Right cardiac atrium (tissue), 5 donors: ENCODE measurements around the gene FERMT1. TPM values are rescaled to one million over a fixed set of nuclear protein-coding genes. Genes with fewer than 3 reads are reported as not detected.

ENCODE experiments used
- ATAC-seq, 2 donors: fragments of 200-7000 bp; cut with Tn5 transposase; one replicate each; pipeline versions ENCODE4 v1.8.0 to v1.9.1; 2020; ENCODE audit warnings: moderate library complexity in 2 of 2, mild to moderate bottlenecking in 1 of 2
- DNase-seq, 3 donors: peaks; one replicate each; pipeline ENCODE4 v3.0.0-alpha.2; 2020
- H3K27ac ChIP-seq: one replicate; pipeline ENCODE4 v1.5.1; 2013; ENCODE audit warnings: mild to moderate bottlenecking, low read length, control low read depth, moderate library complexity
- H3K27me3 ChIP-seq: one replicate; pipeline ENCODE4 v1.6.1; 2013; ENCODE audit not compliant: control insufficient read depth, insufficient read depth
- H3K4me1 ChIP-seq: one replicate; pipeline ENCODE4 v1.6.1; 2013; ENCODE audit warnings: low read length; ENCODE audit not compliant: control insufficient read depth, insufficient read depth
- H3K4me3 ChIP-seq: one replicate; pipeline ENCODE4 v1.5.1; 2013; ENCODE audit warnings: low read length, control low read depth
- H3K9me3 ChIP-seq: one replicate; pipeline ENCODE4 v1.6.1; 2013; ENCODE audit warnings: low read length; ENCODE audit not compliant: control insufficient read depth
- WGBS: extraction: QIAGEN DNeasy Blood & Tissue Kit; methylation state at CpG from one replicate; pipeline ENCODE4 v1.1.7; 2013; 5-methylcytosine and 5-hydroxymethylcytosine counted together
- intact Hi-C, 4 donors: fragments of 100-400 bp; cut with DNase I; formaldehyde crosslinking; loops; one replicate each; pipeline versions ENCODE4 v1.11.0 to v1.14.0; 2022 to 2023
- long read RNA-seq, 4 donors: library from polyadenylated mRNA; unstranded; transcript quantifications; one replicate each; pipeline ENCODE4 v2.0.0, GENCODE V29; 2020 to 2021
- polyA plus RNA-seq: library from polyadenylated mRNA; stranded (reverse); fragments of 200-250 nt; gene quantifications from one replicate; pipeline ENCODE4 v1.2.3, GENCODE V29; 2013
- total RNA-seq, 4 donors: library from RNA; stranded (reverse); fragmentation: NEBNext Ultra II Directional; extraction: Animal tissue kit (Norgen Biotek cat#: 25700); gene quantifications; one replicate each; pipeline ENCODE4 v1.2.1, GENCODE V29; 2021
- donor health status: healthy with polysubstance abuse.
- donor health status: DM: no; HTN: yes; CAD: no.
- donor health status: DM: no; HTN: no; CAD: no.
- donor health status: DM: no; HTN: yes; CAD: no; lungs with severe emphysema.
- donor health status: DM: yes; HTN: yes; CAD: no.

FERMT1 gene, protein sequence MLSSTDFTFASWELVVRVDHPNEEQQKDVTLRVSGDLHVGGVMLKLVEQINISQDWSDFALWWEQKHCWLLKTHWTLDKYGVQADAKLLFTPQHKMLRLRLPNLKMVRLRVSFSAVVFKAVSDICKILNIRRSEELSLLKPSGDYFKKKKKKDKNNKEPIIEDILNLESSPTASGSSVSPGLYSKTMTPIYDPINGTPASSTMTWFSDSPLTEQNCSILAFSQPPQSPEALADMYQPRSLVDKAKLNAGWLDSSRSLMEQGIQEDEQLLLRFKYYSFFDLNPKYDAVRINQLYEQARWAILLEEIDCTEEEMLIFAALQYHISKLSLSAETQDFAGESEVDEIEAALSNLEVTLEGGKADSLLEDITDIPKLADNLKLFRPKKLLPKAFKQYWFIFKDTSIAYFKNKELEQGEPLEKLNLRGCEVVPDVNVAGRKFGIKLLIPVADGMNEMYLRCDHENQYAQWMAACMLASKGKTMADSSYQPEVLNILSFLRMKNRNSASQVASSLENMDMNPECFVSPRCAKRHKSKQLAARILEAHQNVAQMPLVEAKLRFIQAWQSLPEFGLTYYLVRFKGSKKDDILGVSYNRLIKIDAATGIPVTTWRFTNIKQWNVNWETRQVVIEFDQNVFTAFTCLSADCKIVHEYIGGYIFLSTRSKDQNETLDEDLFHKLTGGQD
- total RNA-seq (1 to 10 TPM; 1.7 to 2.9 (median 2.1) TPM), polyA plus RNA-seq (0.54 TPM)
- long read RNA-seq, donor 1, partial matches to known transcripts, result 3 of 4 reads
- long read RNA-seq, donor 1, other reads (novel, unspliced or antisense), result 1 of 4 reads
- long read RNA-seq, donor 2, result 0 reads
- long read RNA-seq, donor 3, result 0 reads
- long read RNA-seq, donor 4, result 0 reads

DNA sequence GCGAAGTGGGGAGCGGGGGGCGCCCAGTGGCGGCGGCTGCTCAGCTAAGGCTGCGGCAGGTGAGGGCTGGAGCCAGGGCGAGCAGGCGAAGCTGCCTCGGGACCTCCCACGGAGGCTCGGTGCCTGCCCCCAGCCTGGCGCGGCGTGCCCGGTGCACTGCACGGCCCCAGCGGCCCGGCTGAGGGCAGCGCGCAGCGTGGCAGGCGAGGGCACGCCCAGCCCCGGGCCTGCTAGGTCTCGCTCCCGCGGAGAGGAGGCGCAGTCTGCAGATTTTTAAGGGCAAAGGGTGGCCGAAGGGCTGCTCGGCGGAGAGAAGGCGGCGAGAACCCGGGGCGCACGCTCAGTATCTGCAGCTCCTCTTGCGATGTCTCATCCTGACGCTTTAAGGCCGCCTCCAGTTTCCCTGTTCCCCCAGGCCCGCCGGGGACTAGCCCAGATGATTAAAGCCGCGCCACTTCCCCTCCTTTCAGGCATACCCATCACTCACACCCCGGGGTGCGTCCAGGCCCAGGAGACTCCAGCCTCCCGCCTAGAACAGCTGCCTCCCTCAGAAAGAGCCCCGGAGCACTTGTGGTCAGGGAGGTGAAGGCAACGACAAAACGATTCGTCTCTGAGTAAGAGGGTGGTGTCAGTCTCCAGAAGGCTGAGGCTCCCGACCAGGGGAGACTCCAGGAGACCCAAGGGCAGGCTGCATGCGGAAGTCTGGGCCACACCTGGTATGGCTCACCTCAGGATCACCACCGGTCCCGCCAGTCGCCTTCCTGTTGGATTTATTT, at the start of gene FERMT1:
FERMT1 (minus strand) TSS at position 158 of the 776 bp plus-strand sequence. CDS start 3,476 bp downstream, outside the sequence.
- H3K27ac ChIP-seq, result no peak within 1 kb of the TSS
- peak; percentile 94 for ATAC-seq
- no peaks in the 10 kb centered on the region for H3K27me3 ChIP-seq
- H3K4me3 ChIP-seq, result peak within 1 kb of the TSS; percentile 6
- H3K9me3 ChIP-seq, result no peaks in the 10 kb centered on the region
- peak; percentile 60 to 81 (median 80) for DNase-seq
- WGBS, result 6% methylated on average over 55 of the region's 55 CpGs
- intact Hi-C loops, result no loop called here
- no peaks in the 10 kb centered on the region for H3K4me1 ChIP-seq

- H3K27ac ChIP-seq, result no peak overlapping the region
- H3K4me1 ChIP-seq, result no peaks in the 10 kb centered on the region
- intact Hi-C loops, result no loop called here
- ATAC-seq (no peak), DNase-seq (no peak)
- no peaks in the 10 kb centered on the region for H3K27me3 ChIP-seq
- H3K4me3 ChIP-seq, result no peak overlapping the region
- H3K9me3 ChIP-seq, result peaks cover 2% of the 10 kb centered on the region
These were observed 46.4 kb upstream of the FERMT1 start for GRCh38 chr20:6169251-6169650.

- DNase-seq (no peak), ATAC-seq (no peak)
- Histone ChIP-seq H3K4me3 (no peak overlapping the region), H3K27me3 (no peaks in the 10 kb centered on the region), H3K4me1 (no peaks in the 10 kb centered on the region), H3K27ac (no peak overlapping the region), H3K9me3 (peaks cover 2% of the 10 kb centered on the region)
- intact Hi-C loops, result no loop called here
These were observed 45.4 kb upstream of the FERMT1 start for GRCh38 chr20:6168204-6168603.

DNA sequence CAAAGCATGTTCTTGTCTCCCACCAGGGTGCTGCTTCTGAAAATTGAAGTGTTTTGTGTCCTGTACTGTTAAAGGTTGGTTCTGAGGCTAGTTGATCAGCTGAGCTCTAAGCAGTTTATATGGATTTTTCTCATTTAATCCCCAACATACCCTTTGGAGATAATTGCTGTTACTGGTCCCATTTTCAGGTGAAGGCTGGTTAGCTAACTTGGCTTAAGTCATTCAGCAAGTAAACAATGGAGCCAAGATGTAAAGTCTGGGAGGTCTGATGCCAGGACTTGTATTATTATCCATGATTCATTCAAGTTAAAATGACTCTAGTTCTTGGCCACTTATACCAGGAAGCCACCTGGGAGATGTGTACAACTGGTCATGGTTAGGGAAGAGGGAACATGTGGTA, 42.5 kb upstream of the FERMT1 start:
- ATAC-seq, result no peak
- intact Hi-C loops, result no loop called here
- Histone ChIP-seq H3K27me3 (no peaks in the 10 kb centered on the region), H3K9me3 (no peaks in the 10 kb centered on the region), H3K4me3 (no peak overlapping the region), H3K4me1 (peaks cover 6% of the 10 kb centered on the region), H3K27ac (no peak overlapping the region)
- no peak for DNase-seq

DNA sequence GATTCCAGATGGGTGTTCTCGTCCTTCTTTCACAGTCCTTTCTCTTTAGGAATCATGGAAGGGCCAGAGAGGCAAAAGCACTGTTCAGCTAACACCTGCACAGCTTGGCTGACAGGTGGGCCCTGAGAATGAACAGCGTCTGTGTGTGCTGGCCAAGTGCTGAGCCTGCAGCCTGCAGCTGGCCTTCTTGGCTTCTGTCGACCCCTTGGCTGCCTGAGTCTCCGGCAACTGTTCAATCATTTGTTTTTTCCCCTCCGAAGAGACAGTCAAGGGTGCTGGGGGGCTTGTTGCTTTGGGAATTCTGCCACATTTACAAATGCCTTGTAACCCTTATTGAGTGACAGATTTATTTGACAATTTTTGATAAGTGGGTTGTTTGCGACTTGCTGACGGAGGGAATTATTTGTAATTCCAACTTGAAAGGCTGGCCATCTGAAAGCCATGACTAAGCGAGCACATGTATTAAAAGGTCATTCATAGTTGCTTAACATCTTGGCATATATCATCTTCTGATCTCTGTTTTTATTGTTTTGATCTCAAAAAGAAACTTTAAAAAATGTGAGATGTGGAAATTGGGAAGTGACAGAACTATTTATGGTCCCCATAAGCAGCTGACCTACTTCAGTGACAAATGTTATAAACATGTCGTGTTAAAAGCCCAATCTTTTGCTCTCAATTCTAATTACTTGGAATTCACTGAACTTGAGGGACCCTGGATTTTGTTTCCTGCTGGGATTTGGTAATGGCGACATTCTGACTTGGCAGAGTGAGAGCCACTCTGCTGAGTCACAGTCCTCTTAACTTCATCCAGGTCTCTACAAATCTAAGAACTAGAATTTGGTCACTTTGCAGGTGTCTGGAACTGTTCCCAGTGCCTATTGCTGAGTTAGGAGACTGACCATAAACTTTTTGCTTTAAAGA, 41.9 kb upstream of the FERMT1 start:
- peak; percentile 37 to 78 (median 75) for DNase-seq
- intact Hi-C loops, result no loop called here
- peak; percentile 44 to 60 for ATAC-seq
- no peaks in the 10 kb centered on the region for H3K27me3 ChIP-seq
- no peak overlapping the region for H3K4me3 ChIP-seq
- no peaks in the 10 kb centered on the region for H3K9me3 ChIP-seq
- H3K27ac ChIP-seq, result no peak overlapping the region
- WGBS, result 52% methylated on average over 10 of the region's 10 CpGs
- H3K4me1 ChIP-seq, result peaks cover 6% of the 10 kb centered on the region

DNA sequence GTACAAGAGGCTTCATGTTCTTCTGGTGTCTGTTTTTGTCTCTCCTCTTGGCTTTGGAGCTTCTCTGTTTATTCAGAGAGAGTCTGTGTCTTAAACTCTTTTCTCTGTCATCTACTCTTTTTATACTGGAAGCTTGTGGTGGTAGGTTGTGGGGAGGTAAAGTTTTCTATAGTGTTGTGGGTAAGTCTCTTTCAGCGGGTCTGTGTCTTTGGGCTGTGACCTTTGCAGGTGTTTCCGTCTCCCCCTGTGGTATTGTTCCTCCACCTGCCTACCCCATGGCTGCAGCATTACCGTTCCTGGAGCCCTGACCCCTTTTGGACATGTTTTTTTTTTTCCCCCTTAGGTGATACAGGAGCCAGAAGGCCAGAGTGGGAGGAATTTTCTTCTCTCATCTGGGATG, 37.9 kb upstream of the FERMT1 start:
- no peak for DNase-seq
- Histone ChIP-seq H3K4me3 (no peak overlapping the region), H3K9me3 (no peaks in the 10 kb centered on the region), H3K27ac (no peak overlapping the region), H3K4me1 (peaks cover 6% of the 10 kb centered on the region), H3K27me3 (no peaks in the 10 kb centered on the region)
- ATAC-seq, result no peak
- 84% methylated on average over 3 of the region's 3 CpGs for WGBS
- intact Hi-C loops, result no loop called here

GRCh38 chr20:6157345-6157744, 34.5 kb upstream of the FERMT1 start:
- 90% methylated on average over 2 of the region's 2 CpGs for WGBS
- H3K4me3 ChIP-seq, result no peak overlapping the region
- H3K4me1 ChIP-seq, result peaks cover 3% of the 10 kb centered on the region
- DNase-seq, result no peak
- no peaks in the 10 kb centered on the region for H3K27me3 ChIP-seq
- no peaks in the 10 kb centered on the region for H3K9me3 ChIP-seq
- no peak for ATAC-seq
- no peak overlapping the region for H3K27ac ChIP-seq
- intact Hi-C loops, result no loop called here

DNA sequence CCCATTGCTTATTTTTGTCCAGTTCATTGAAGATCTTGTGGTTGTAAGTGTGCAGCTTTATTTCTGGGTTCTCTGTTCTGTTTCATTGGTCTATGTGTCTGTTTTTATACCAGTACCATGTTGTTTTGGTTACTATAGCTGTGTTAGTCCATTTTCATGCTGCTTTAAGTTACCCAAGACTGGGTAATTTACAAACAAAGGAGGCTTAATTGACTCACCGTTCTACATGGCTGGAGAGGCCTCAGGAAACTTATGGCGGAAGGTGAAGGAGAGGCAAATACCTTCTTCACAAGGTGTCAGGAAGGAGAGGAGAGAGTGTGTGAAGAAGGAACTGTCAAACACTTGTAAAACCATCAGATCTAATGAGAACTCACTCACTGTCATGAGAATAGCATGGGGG, 29.9 kb upstream of the FERMT1 start:
- no peak overlapping the region for H3K27ac ChIP-seq
- intact Hi-C loops, result no loop called here
- ATAC-seq (no peak), DNase-seq (no peak)
- no peaks in the 10 kb centered on the region for H3K9me3 ChIP-seq
- H3K4me1 ChIP-seq, result no peaks in the 10 kb centered on the region
- H3K27me3 ChIP-seq, result no peaks in the 10 kb centered on the region
- H3K4me3 ChIP-seq, result no peak overlapping the region
- 80% methylated on average over 2 of the region's 2 CpGs for WGBS

DNA sequence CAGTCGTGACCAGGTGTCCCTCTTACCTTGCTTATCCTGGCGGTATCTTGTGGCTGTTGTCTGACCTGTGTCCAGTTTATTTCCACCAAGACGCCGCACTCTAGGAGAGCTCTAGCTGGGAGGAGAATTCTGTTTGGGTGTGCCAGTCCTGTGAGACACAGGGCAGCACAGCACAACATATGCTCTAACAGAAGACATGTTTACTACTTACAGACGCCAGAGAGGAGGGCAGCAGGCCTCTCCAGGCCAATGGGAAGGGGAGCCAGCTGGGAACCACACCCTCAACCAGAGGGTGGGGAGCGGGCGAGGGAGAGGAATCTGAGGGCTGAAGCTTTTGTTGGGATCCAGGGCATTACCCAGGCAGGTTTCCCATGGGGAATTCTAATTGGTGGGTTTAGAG, 25.2 kb upstream of the FERMT1 start:
- Histone ChIP-seq H3K27me3 (no peaks in the 10 kb centered on the region), H3K9me3 (peaks cover 3% of the 10 kb centered on the region), H3K4me1 (no peaks in the 10 kb centered on the region), H3K4me3 (no peak overlapping the region), H3K27ac (no peak overlapping the region)
- intact Hi-C loops, result loop anchor here in 1 of 4 donors (10.0 kb wide), 1 partner anchor 1137 kb away; no protein-coding TSS in a partner anchor
- 93% methylated on average over 7 of the region's 7 CpGs for WGBS
- ATAC-seq (no peak), DNase-seq (no peak)

DNA sequence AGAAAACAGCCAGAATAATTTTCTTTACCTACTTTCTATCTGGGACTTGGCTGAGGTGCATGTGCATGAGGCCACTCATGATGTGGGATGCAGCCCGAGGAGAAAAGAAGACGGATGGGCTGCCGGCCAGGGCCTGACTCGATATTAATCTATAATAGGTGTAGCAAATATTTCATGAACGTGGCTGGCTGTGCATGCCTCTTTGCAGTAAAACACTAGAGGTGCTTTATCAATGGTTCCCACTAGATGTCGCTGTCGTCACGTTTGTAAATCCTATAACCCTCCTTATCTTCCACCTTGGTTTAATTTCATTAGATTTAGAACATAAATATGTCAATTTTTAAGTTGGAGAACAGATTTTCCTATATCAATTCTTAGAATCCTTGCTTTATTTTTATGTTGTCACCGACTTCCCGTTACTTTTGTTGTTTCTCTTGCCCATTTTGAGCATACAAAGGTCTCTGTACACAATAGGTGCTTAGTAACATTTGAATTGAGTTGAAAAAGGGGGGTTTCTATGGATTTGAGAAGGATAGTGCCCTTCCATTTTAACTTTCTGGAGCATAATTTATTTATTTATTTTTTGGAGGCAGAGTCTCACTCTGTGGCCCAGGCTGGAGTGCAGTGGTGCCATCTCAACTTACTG, 19.6 kb upstream of the FERMT1 start:
- H3K4me1 ChIP-seq, result no peaks in the 10 kb centered on the region
- peaks cover 3% of the 10 kb centered on the region for H3K9me3 ChIP-seq
- no peak overlapping the region for H3K27ac ChIP-seq
- 2% methylated on average over 10 of the region's 10 CpGs for WGBS
- peak in 1 of 3 donors; percentile 19 for DNase-seq
- H3K4me3 ChIP-seq, result no peak overlapping the region
- intact Hi-C loops, result loop anchor here in 1 of 4 donors (10.0 kb wide), 1 partner anchor 1142 kb away; no protein-coding TSS in a partner anchor
- H3K27me3 ChIP-seq, result no peaks in the 10 kb centered on the region
- ATAC-seq, result peak in 1 of 2 donors; percentile 57
